ENCODE measurements around the gene AATF.

The AATF gene

GRCh38 chr17:36923814-36924221 is 24.9 kb upstream of the AATF start:
- Histone ChIP-seq H3K27me3 (ENCODE audit: insufficient read depth, poor library complexity, severe bottlenecking) (peaks cover 20% of the 10 kb centered on the region), H3K27ac (replicated peaks) (no peak overlapping the region), H3K4me3 (replicated peaks; ENCODE audit: insufficient read depth, low read length) (no peak overlapping the region)
- TF ChIP-seq POLR2AphosphoS5 (IDR thresholded peaks at IDR 0.05; ENCODE audit: low read depth) (no peak), GABPA (IDR thresholded peaks at IDR 0.05; ENCODE audit: low read depth) (no peak), SPI1 (IDR thresholded peaks at IDR 0.05; ENCODE audit: borderline replicate concordance, low read depth) (no peak), CTCF (IDR thresholded peaks at IDR 0.05; ENCODE audit: insufficient read depth, low read length) (no peak)
- TF ChIP-seq, protein P1, sequence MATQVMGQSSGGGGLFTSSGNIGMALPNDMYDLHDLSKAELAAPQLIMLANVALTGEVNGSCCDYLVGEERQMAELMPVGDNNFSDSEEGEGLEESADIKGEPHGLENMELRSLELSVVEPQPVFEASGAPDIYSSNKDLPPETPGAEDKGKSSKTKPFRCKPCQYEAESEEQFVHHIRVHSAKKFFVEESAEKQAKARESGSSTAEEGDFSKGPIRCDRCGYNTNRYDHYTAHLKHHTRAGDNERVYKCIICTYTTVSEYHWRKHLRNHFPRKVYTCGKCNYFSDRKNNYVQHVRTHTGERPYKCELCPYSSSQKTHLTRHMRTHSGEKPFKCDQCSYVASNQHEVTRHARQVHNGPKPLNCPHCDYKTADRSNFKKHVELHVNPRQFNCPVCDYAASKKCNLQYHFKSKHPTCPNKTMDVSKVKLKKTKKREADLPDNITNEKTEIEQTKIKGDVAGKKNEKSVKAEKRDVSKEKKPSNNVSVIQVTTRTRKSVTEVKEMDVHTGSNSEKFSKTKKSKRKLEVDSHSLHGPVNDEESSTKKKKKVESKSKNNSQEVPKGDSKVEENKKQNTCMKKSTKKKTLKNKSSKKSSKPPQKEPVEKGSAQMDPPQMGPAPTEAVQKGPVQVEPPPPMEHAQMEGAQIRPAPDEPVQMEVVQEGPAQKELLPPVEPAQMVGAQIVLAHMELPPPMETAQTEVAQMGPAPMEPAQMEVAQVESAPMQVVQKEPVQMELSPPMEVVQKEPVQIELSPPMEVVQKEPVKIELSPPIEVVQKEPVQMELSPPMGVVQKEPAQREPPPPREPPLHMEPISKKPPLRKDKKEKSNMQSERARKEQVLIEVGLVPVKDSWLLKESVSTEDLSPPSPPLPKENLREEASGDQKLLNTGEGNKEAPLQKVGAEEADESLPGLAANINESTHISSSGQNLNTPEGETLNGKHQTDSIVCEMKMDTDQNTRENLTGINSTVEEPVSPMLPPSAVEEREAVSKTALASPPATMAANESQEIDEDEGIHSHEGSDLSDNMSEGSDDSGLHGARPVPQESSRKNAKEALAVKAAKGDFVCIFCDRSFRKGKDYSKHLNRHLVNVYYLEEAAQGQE (IDR thresholded peaks at IDR 0.05; ENCODE audit: insufficient replicate concordance, low read depth): no peak
- DNase-seq (ENCODE audit: low read depth in 1 of 2, low spot score in 1 of 2): no peak

GRCh38 chr17:36926226-36926625 is 22.5 kb upstream of the AATF start:
- DNase-seq (ENCODE audit: low read depth in 1 of 2, low spot score in 1 of 2): no peak
- Histone ChIP-seq H3K4me3 (replicated peaks; ENCODE audit: insufficient read depth, low read length) (no peak overlapping the region), H3K27me3 (ENCODE audit: insufficient read depth, poor library complexity, severe bottlenecking) (peaks cover 33% of the 10 kb centered on the region), H3K27ac (replicated peaks) (no peak overlapping the region)
- TF ChIP-seq CTCF (IDR thresholded peaks at IDR 0.05; ENCODE audit: insufficient read depth, low read length): no peak
- no peak for TF ChIP-seq POLR2AphosphoS5 (IDR thresholded peaks at IDR 0.05; ENCODE audit: low read depth)
- TF ChIP-seq, protein P1 (IDR thresholded peaks at IDR 0.05; ENCODE audit: insufficient replicate concordance, low read depth): no peak
- no peak for TF ChIP-seq GABPA (IDR thresholded peaks at IDR 0.05; ENCODE audit: low read depth)
- TF ChIP-seq SPI1 (IDR thresholded peaks at IDR 0.05; ENCODE audit: borderline replicate concordance, low read depth): no peak

DNA sequence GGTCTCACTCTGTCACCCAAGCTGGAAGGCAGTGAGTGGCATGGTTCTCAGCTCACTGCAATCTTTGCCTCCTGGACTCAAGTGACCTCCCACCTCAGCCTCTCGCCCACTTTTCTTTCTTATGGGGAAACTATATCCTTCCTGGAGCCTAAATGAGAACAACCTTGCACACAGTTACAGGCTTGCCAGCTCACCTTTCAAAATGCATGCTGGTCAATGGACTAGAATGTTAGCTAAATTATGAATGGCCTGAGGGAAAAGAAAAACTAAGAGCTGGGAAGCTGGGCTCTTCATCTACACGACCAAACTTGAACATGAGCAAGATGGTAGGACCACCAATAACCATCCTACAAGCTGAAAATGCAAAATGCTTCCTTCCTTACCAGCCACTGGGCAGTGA is 22.1 kb upstream of the AATF start:
- Histone ChIP-seq H3K4me3 (replicated peaks; ENCODE audit: insufficient read depth, low read length) (no peak overlapping the region), H3K27me3 (ENCODE audit: insufficient read depth, poor library complexity, severe bottlenecking) (peaks cover 38% of the 10 kb centered on the region), H3K27ac (replicated peaks) (no peak overlapping the region)
- TF ChIP-seq GABPA (IDR thresholded peaks at IDR 0.05; ENCODE audit: low read depth): no peak
- no peak for DNase-seq (ENCODE audit: low read depth in 1 of 2, low spot score in 1 of 2)

GRCh38 chr17:36928471-36929345 is 20.0 kb upstream of the AATF start:
- Histone ChIP-seq H3K27ac (replicated peaks) (no peak overlapping the region), H3K4me3 (replicated peaks; ENCODE audit: insufficient read depth, low read length) (no peak overlapping the region)
- DNase-seq (ENCODE audit: low read depth in 1 of 2, low spot score in 1 of 2): no peak

More at GRCh38 chr17:36928471-36929345, 20.0 kb upstream of the AATF start:
- TF ChIP-seq POLR2AphosphoS5 (IDR thresholded peaks at IDR 0.05; ENCODE audit: low read depth): no peak
- TF ChIP-seq SPI1 (IDR thresholded peaks at IDR 0.05; ENCODE audit: borderline replicate concordance, low read depth): no peak
- TF ChIP-seq, protein P1 (IDR thresholded peaks at IDR 0.05; ENCODE audit: insufficient replicate concordance, low read depth): no peak
- no peak for TF ChIP-seq CTCF (IDR thresholded peaks at IDR 0.05; ENCODE audit: insufficient read depth, low read length)
- TF ChIP-seq GABPA (IDR thresholded peaks at IDR 0.05; ENCODE audit: low read depth): no peak
- H3K27me3 ChIP-seq (ENCODE audit: insufficient read depth, poor library complexity, severe bottlenecking): peaks cover 48% of the 10 kb centered on the region

Data from HL-60 (cell line).